OCI-M2 (cell line): ENCODE measurements around the gene POTEJ.
"Not testable (repeated sequence)": the region's sequence is repeated elsewhere in the genome, so short reads cannot be mapped to it uniquely, and the experiment has no call there.

Experiments
- DNase-seq: peaks from one replicate; lab custom pipeline; 2025; ENCODE audit not compliant: unreplicated experiment; lab: John Stamatoyannopoulos, UW

POTEJ gene

GRCh38 chr2:130611140-130611539 lies at the start of gene POTEJ:
TSS of gene POTEJ (plus strand) at chr2:130611440. CDS start at chr2:130611533, 93 bp downstream.
- not testable (repeated sequence) for DNase-seq

GRCh38 chr2:130566165-130566564 lies 45.1 kb upstream of the POTEJ start:
- DNase-seq, result not testable (repeated sequence)

GRCh38 chr2:130571929-130572328 lies 39.3 kb upstream of the POTEJ start:
- DNase-seq, result not testable (repeated sequence)

GRCh38 chr2:130574230-130574629 lies 37.0 kb upstream of the POTEJ start:
- not testable (repeated sequence) for DNase-seq

GRCh38 chr2:130576209-130576784 lies 34.9 kb upstream of the POTEJ start:
- DNase-seq, result not testable (repeated sequence)

GRCh38 chr2:130577559-130577958 lies 33.7 kb upstream of the POTEJ start:
- DNase-seq, result not testable (repeated sequence)

- DNase-seq, result not testable (repeated sequence)
Measured at GRCh38 chr2:130579121-130579520, 32.1 kb upstream of the POTEJ start.

GRCh38 chr2:130581491-130581890 lies 29.7 kb upstream of the POTEJ start:
- not testable (repeated sequence) for DNase-seq

GRCh38 chr2:130582970-130583369 lies 28.3 kb upstream of the POTEJ start:
- DNase-seq, result not testable (repeated sequence)

- not testable (repeated sequence) for DNase-seq
Measured at GRCh38 chr2:130583582-130583981, 27.7 kb upstream of the POTEJ start.

GRCh38 chr2:130584726-130585125 lies 26.5 kb upstream of the POTEJ start:
- DNase-seq, result not testable (repeated sequence)

GRCh38 chr2:130588688-130589458 lies 22.4 kb upstream of the POTEJ start:
- DNase-seq, result not testable (repeated sequence)

GRCh38 chr2:130590170-130590841 lies 20.9 kb upstream of the POTEJ start:
- not testable (repeated sequence) for DNase-seq

GRCh38 chr2:130590842-130591359 lies 20.3 kb upstream of the POTEJ start:
- DNase-seq, result not testable (repeated sequence)

- DNase-seq, result not testable (repeated sequence)
Measured at GRCh38 chr2:130592791-130593414, 18.3 kb upstream of the POTEJ start.

- not testable (repeated sequence) for DNase-seq
Measured at GRCh38 chr2:130594011-130594410, 17.2 kb upstream of the POTEJ start.

GRCh38 chr2:130596757-130597156 lies 14.5 kb upstream of the POTEJ start:
- not testable (repeated sequence) for DNase-seq

GRCh38 chr2:130597994-130598393 lies 13.2 kb upstream of the POTEJ start:
- DNase-seq, result not testable (repeated sequence)

- not testable (repeated sequence) for DNase-seq
Measured at GRCh38 chr2:130598463-130598862, 12.8 kb upstream of the POTEJ start.

GRCh38 chr2:130599393-130599792 lies 11.8 kb upstream of the POTEJ start, which contains the start of gene CFC1:
TSS of gene CFC1 (minus strand) at chr2:130599575. CDS start at chr2:130599287, 288 bp downstream.
- DNase-seq, result not testable (repeated sequence)

GRCh38 chr2:130599926-130600325 lies 11.3 kb upstream of the POTEJ start:
- DNase-seq, result not testable (repeated sequence)
